H9 (cell line): ENCODE measurements around the gene SLC25A34. TPM values are rescaled to one million over a fixed set of nuclear protein-coding genes. Genes with fewer than 3 reads are reported as not detected.

Source experiments
- DNase-seq: peaks from one replicate; pipeline ENCODE4 v3.0.0-alpha.2; 2017
- H2AFZ ChIP-seq: one replicate; pipeline ENCODE4 v1.6.1; 2013; ENCODE audit warnings: mild to moderate bottlenecking, low read length, control low read depth, moderate library complexity
- H2AK5ac ChIP-seq: 2 replicates; pipeline ENCODE4 v1.6.1; 2013; ENCODE audit warnings: low read length, control low read depth, mixed read lengths; ENCODE audit not compliant: insufficient read length
- H2BK120ac ChIP-seq: one replicate; pipeline ENCODE4 v1.6.1; 2013; ENCODE audit warnings: low read depth, mild to moderate bottlenecking, low read length, control low read depth, inconsistent platforms; ENCODE audit not compliant: poor library complexity, severe bottlenecking
- H2BK12ac ChIP-seq: 2 replicates; pipeline ENCODE4 v1.6.1; 2013; ENCODE audit warnings: low read length, control low read depth, mixed read lengths, low read depth; ENCODE audit not compliant: insufficient read length
- H2BK15ac ChIP-seq: 2 replicates; pipeline ENCODE4 v1.6.1; 2013; ENCODE audit warnings: low read depth, low read length, control low read depth
- H2BK20ac ChIP-seq: one replicate; pipeline ENCODE4 v1.6.1; 2013; ENCODE audit warnings: low read depth, mild to moderate bottlenecking, low read length, control low read depth, inconsistent platforms; ENCODE audit not compliant: poor library complexity, severe bottlenecking
- H2BK5ac ChIP-seq: 2 replicates; pipeline ENCODE4 v1.6.1; 2013; ENCODE audit warnings: low read length, control low read depth, mixed read lengths; ENCODE audit not compliant: insufficient read length
- H3K14ac ChIP-seq: 2 replicates; pipeline ENCODE4 v1.6.1; 2013; ENCODE audit warnings: low read length, control low read depth; ENCODE audit not compliant: insufficient read depth
- H3K18ac ChIP-seq: 2 replicates; pipeline ENCODE4 v1.6.1; 2013; ENCODE audit warnings: low read depth, mild to moderate bottlenecking, mixed read lengths, low read length, control low read depth; ENCODE audit not compliant: insufficient read length
- H3K23ac ChIP-seq: 2 replicates; pipeline ENCODE4 v1.6.1; 2013; ENCODE audit warnings: low read length, control low read depth, mixed read lengths, low read depth; ENCODE audit not compliant: insufficient read length
- H3K23me2 ChIP-seq: 2 replicates; pipeline ENCODE4 v1.6.1; 2013; ENCODE audit warnings: low read depth, mild to moderate bottlenecking, mixed read lengths, low read length, control low read depth; ENCODE audit not compliant: insufficient read length, poor library complexity, severe bottlenecking
- H3K27ac ChIP-seq: 2 replicates; pipeline ENCODE4 v1.5.1; 2013; ENCODE audit warnings: low read length, control low read depth, mixed read lengths, low read depth; ENCODE audit not compliant: insufficient read length
- H3K27me3 ChIP-seq: 2 replicates; pipeline ENCODE4 v1.6.1; 2013; ENCODE audit warnings: low read length, control low read depth, inconsistent platforms; ENCODE audit not compliant: insufficient read depth
- H3K4ac ChIP-seq: 2 replicates; pipeline ENCODE4 v1.6.1; 2013; ENCODE audit warnings: low read depth, mild to moderate bottlenecking, control low read depth, inconsistent platforms, low read length, moderate library complexity
- H3K4me1 ChIP-seq: 2 replicates; pipeline ENCODE4 v1.6.1; 2013; ENCODE audit warnings: low read length, control low read depth, inconsistent platforms; ENCODE audit not compliant: insufficient read depth
- H3K4me2 ChIP-seq: 2 replicates; pipeline ENCODE4 v1.6.1; 2013; ENCODE audit warnings: low read length, control low read depth, mixed read lengths; ENCODE audit not compliant: insufficient read length, insufficient read depth
- H3K56ac ChIP-seq: 2 replicates; pipeline ENCODE4 v1.6.1; 2013; ENCODE audit warnings: low read depth, mild to moderate bottlenecking, mixed read lengths, low read length, control low read depth; ENCODE audit not compliant: insufficient read length
- H3K79me1 ChIP-seq: 2 replicates; pipeline ENCODE4 v1.6.1; 2013; ENCODE audit warnings: low read depth, mild to moderate bottlenecking, moderate library complexity, low read length, control low read depth, inconsistent platforms; ENCODE audit not compliant: insufficient read depth, poor library complexity, severe bottlenecking
- H3K79me2 ChIP-seq: 2 replicates; pipeline ENCODE4 v1.6.1; 2013; ENCODE audit warnings: low read length, control low read depth, inconsistent platforms; ENCODE audit not compliant: insufficient read depth
- H3K9ac ChIP-seq: 2 replicates; pipeline ENCODE4 v1.6.1; 2013; ENCODE audit warnings: low read length, control low read depth, mixed read lengths; ENCODE audit not compliant: insufficient read length; ENCODE audit errors: extremely low read depth
- H3K9me3 ChIP-seq: one replicate; pipeline ENCODE4 v1.6.1; 2013; ENCODE audit warnings: low read depth, low read length, inconsistent platforms; ENCODE audit not compliant: control insufficient read depth
- H3T11ph ChIP-seq: one replicate; pipeline ENCODE4 v1.6.1; 2013; ENCODE audit warnings: mild to moderate bottlenecking, low read length, control low read depth, inconsistent platforms
- H4K20me1 ChIP-seq: one replicate; pipeline ENCODE4 v1.6.1; 2013; ENCODE audit not compliant: control insufficient read depth, insufficient read length, insufficient read depth
- H4K5ac ChIP-seq: 2 replicates; pipeline ENCODE4 v1.6.1; 2013; ENCODE audit warnings: low read depth, mild to moderate bottlenecking, mixed read lengths, low read length, control low read depth; ENCODE audit not compliant: insufficient read length
- H4K8ac ChIP-seq: replicated peaks from 2 replicates; pipeline ENCODE4 v1.6.1; 2013; ENCODE audit warnings: low read length, control low read depth, mixed read lengths, low read depth; ENCODE audit not compliant: insufficient read length
- H4K91ac ChIP-seq: 2 replicates; pipeline ENCODE4 v1.6.1; 2013; ENCODE audit warnings: low read depth, mild to moderate bottlenecking, moderate library complexity, mixed read lengths, low read length, control low read depth; ENCODE audit not compliant: insufficient read length
- H3K27ac Mint-ChIP-seq, 3 experiments: 2 replicates in 2 of 3; 3 replicates in 1 of 3; pipeline ENCODE4 v1.8.0; 2020 to 2021; ENCODE audit warnings: mixed read lengths in 3 of 3, mild to moderate bottlenecking in 1 of 3, moderate library complexity in 1 of 3
- H3K27me3 Mint-ChIP-seq: 2 replicates; pipeline ENCODE4 v1.8.0; 2021; ENCODE audit warnings: low read depth, mild to moderate bottlenecking, moderate library complexity, mixed read lengths
- H3K36me3 Mint-ChIP-seq, 3 experiments: 2 replicates in 2 of 3; 3 replicates in 1 of 3; pipeline ENCODE4 v1.8.0; 2020 to 2021; ENCODE audit warnings: low read depth in 3 of 3, mixed read lengths in 3 of 3; ENCODE audit not compliant: insufficient read depth in 1 of 3
- H3K4me1 Mint-ChIP-seq, 2 experiments: 2 replicates each; pipeline ENCODE4 v1.8.0; 2020; ENCODE audit warnings: mixed read lengths in 2 of 2
- H3K4me3 Mint-ChIP-seq, 2 experiments: 2 replicates in 1 of 2; 3 replicates in 1 of 2; pipeline ENCODE4 v1.8.0; 2020 to 2021; ENCODE audit warnings: mild to moderate bottlenecking in 2 of 2, mixed read lengths in 2 of 2, moderate library complexity in 1 of 2
- H3K9me3 Mint-ChIP-seq, 2 experiments: 2 replicates in 1 of 2; 3 replicates in 1 of 2; pipeline ENCODE4 v1.8.0; 2020; ENCODE audit warnings: mild to moderate bottlenecking in 2 of 2, mixed read lengths in 2 of 2, moderate library complexity in 1 of 2
- CTCF ChIP-seq: fragments of 200-600 bp; sonication (generic); conservative IDR thresholded peaks from 3 replicates; pipeline ENCODE4 v1.8.0; 2021; ENCODE audit warnings: antibody characterized with exemption, mild to moderate bottlenecking
- WGBS: extraction: QIAGEN DNeasy Blood & Tissue Kit; methylation state at CpG from one replicate; pipeline ENCODE4 v1.1.7; 2013; ENCODE audit warnings: missing lambda C conversion rate, low lambda C conversion rate, mixed read lengths; ENCODE audit not compliant: insufficient read length; ENCODE audit errors: extremely low coverage; 5-methylcytosine and 5-hydroxymethylcytosine counted together
- total RNA-seq: library from RNA; stranded (reverse); gene quantifications from 2 replicates; pipeline ENCODE4 v1.2.1, GENCODE V29; 2021

Gene SLC25A34
- total RNA-seq, 1 experiment from 2014 or later: 1.5 TPM

- no peaks in the 10 kb centered on the region for H3K27me3 ChIP-seq
- H3K27me3 Mint-ChIP-seq: no peaks in the 10 kb centered on the region
- H3K27ac Mint-ChIP-seq: 0 out of 7 replicates have a peak overlapping the region, but pooled peaks of 1 of the 3 experiments have one; percentile 40
- no peak overlapping the region for H3K23ac ChIP-seq
- H3K79me1 ChIP-seq: no peaks in the 10 kb centered on the region
- no peak overlapping the region for H3K18ac ChIP-seq
- no peak overlapping the region for H3K4me2 ChIP-seq
- H2BK120ac ChIP-seq: no peak overlapping the region
- H2BK15ac ChIP-seq: no peak overlapping the region
- H3K4ac ChIP-seq: no peak overlapping the region
- no CpG with 5 or more reads among the region's 13 CpGs for WGBS
- H2AFZ ChIP-seq: no peak overlapping the region
- H4K8ac ChIP-seq: no peak overlapping the region
- no peaks in the 10 kb centered on the region for H3K79me2 ChIP-seq
- H3K4me1 ChIP-seq: no peaks in the 10 kb centered on the region
- peaks cover 3 to 20% (median 9%) of the 10 kb centered on the region in 3 experiments; a peak in 5 of 7 replicates for H3K36me3 Mint-ChIP-seq
- H3K27ac ChIP-seq: no peak overlapping the region
- H4K5ac ChIP-seq: no peak overlapping the region
- peaks cover 3% of the 10 kb centered on the region for H3K23me2 ChIP-seq
- no peak overlapping the region for H2BK12ac ChIP-seq
- H3K9me3 ChIP-seq: no peaks in the 10 kb centered on the region
- H4K20me1 ChIP-seq: no peaks in the 10 kb centered on the region
- no peak overlapping the region for H3K56ac ChIP-seq
- no peak overlapping the region for H3K9ac ChIP-seq
- no peak for DNase-seq
- no peak overlapping the region for H3K14ac ChIP-seq
- no peak overlapping the region for H4K91ac ChIP-seq
- H3K9me3 Mint-ChIP-seq: no peaks in the 10 kb centered on the region
- no peak overlapping the region for H2BK20ac ChIP-seq
- H2AK5ac ChIP-seq: no peak overlapping the region
- no peak overlapping the region for H3T11ph ChIP-seq
- H3K4me1 Mint-ChIP-seq: peaks cover 0 to 2% of the 10 kb centered on the region in 2 experiments; a peak in 1 of 4 replicates
- H3K4me3 Mint-ChIP-seq: no peak overlapping the region
- TF ChIP-seq CTCF: no peak
- H2BK5ac ChIP-seq: no peak overlapping the region
Measured at GRCh38 chr1:15788624-15789301, 52.7 kb downstream of the SLC25A34 start.

Other genes starting within 250 kb of the SLC25A34 start
- gene CASP9, start 212.0 kb upstream of the SLC25A34 start, total RNA-seq: 15.9 and 17.2 TPM in 2 replicates
- gene DNAJC16, start 209.4 kb upstream of the SLC25A34 start, total RNA-seq: 20.7 and 22.1 TPM in 2 replicates
- 4.0 TPM in 2 replicates for gene AGMAT, start 151.2 kb upstream of the SLC25A34 start, total RNA-seq
- 45.0 and 51.0 TPM in 2 replicates for gene DDI2, start 118.8 kb upstream of the SLC25A34 start, total RNA-seq
- 45.9 and 50.4 TPM in 2 replicates for gene PLEKHM2, start 51.9 kb upstream of the SLC25A34 start, total RNA-seq
- 1.0 and 1.4 TPM in 2 replicates for gene TMEM82, start 6.2 kb downstream of the SLC25A34 start, total RNA-seq
- gene FBLIM1, start 22.5 kb downstream of the SLC25A34 start, total RNA-seq: 64.7 and 66.8 TPM in 2 replicates
- 2.0 and 2.6 TPM in 2 replicates for gene UQCRHL, start 71.4 kb downstream of the SLC25A34 start, total RNA-seq
- 54.3 and 59.6 TPM in 2 replicates for gene SPEN, start 111.4 kb downstream of the SLC25A34 start, total RNA-seq
- gene ZBTB17, start 239.8 kb downstream of the SLC25A34 start, total RNA-seq: 16.5 and 16.7 TPM in 2 replicates